Endothelial cell of umbilical vein (primary cell): ENCODE results near the gene HOXA11. TPM values are rescaled to one million over a fixed set of nuclear protein-coding genes. Genes with fewer than 3 reads are reported as not detected.
A peak's percentile ranks its signal among the peaks of the same experiment; 100 is the strongest.

Source experiments
- BruUV-seq: library from RNA; stranded (reverse); fragments of 400-500 nt; replicated peaks from 2 replicates; lab custom pipeline; 2021; lab: Mats Ljungman, UMichigan
- CTCF ChIA-PET: fragments of 300-600, 350-600 bp; sonication (Branson Sonifier 250); formaldehyde crosslinking; loops from one replicate; lab custom pipeline; 2021; ENCODE audit warnings: antibody characterized with exemption, inconsistent platforms; lab: Charles Lee
- POLR2A ChIA-PET: fragments of 300-600, 350-600 bp; sonication (Branson Sonifier 250); formaldehyde crosslinking; loops from one replicate; lab custom pipeline; 2021; ENCODE audit warnings: antibody characterized with exemption, inconsistent platforms; lab: Charles Lee
- DNase-seq: peaks from one replicate; pipeline ENCODE4 v3.0.0-alpha.2; 2011; ENCODE audit warnings: low read depth, low spot score
- FAIRE-seq: peaks from 2 replicates; lab custom pipeline; 2011; peaks lifted over from hg19 to GRCh38; lab: Jason Lieb, UNC
- H2AFZ ChIP-seq: 2 replicates; pipeline ENCODE4 v1.6.0; 2012; ENCODE audit warnings: low read depth, low read length, control low read depth, inconsistent platforms
- H3K27ac ChIP-seq: 2 replicates; pipeline ENCODE4 v1.5.1; 2011; ENCODE audit warnings: low read depth, mild to moderate bottlenecking, control low read depth, low read length, moderate library complexity; ENCODE audit not compliant: insufficient read depth
- H3K27me3 ChIP-seq, 2 experiments: 2 replicates each; pipeline versions ENCODE4 v1.6.0 to v1.6.1; 2011; ENCODE audit warnings: low read length in 2 of 2, mixed read lengths in 1 of 2; ENCODE audit not compliant: control insufficient read depth in 2 of 2, insufficient read depth in 2 of 2
- H3K36me3 ChIP-seq, 2 experiments: 2 replicates in 1 of 2; 3 replicates in 1 of 2; pipeline ENCODE4 v1.5.1; 2011; ENCODE audit warnings: low read length in 2 of 2, mild to moderate bottlenecking in 1 of 2, moderate library complexity in 1 of 2; ENCODE audit not compliant: control insufficient read depth in 2 of 2, insufficient read depth in 2 of 2; ENCODE audit errors: extremely low read depth in 1 of 2
- H3K4me1 ChIP-seq: 3 replicates; pipeline ENCODE4 v1.5.1; 2011; ENCODE audit warnings: mild to moderate bottlenecking, low read length; ENCODE audit not compliant: control insufficient read depth, insufficient read depth; ENCODE audit errors: extremely low read depth
- H3K4me2 ChIP-seq: 2 replicates; pipeline ENCODE4 v1.6.1; 2011; ENCODE audit warnings: low read length, control low read depth, mixed read lengths; ENCODE audit not compliant: insufficient read depth
- H3K4me3 ChIP-seq, 3 experiments: fragments of 200-600 bp in 1 of 3; sonication (generic), shearing (Covaris generic) in 1 of 3; replicated peaks in 1 of 3; 2 replicates each; pipeline ENCODE4 v1.5.1; 2011 to 2016; ENCODE audit warnings: control low read depth in 3 of 3, low read length in 3 of 3, mild to moderate bottlenecking in 2 of 3, inconsistent platforms in 1 of 3, low read depth in 1 of 3, moderate library complexity in 1 of 3; ENCODE audit not compliant: insufficient read depth in 1 of 3
- H3K79me2 ChIP-seq: 2 replicates; pipeline ENCODE4 v1.6.0; 2012; ENCODE audit warnings: low read length, inconsistent platforms; ENCODE audit not compliant: control insufficient read depth, insufficient read depth
- H3K9ac ChIP-seq: replicated peaks from 2 replicates; pipeline ENCODE3; 2011; ENCODE audit warnings: low read length, control low read depth; ENCODE audit not compliant: insufficient read depth; ENCODE audit errors: extremely low read depth
- H3K9me1 ChIP-seq: replicated peaks from 3 replicates; pipeline ENCODE4 v1.6.0; 2011; ENCODE audit warnings: mild to moderate bottlenecking, low read length; ENCODE audit not compliant: control insufficient read depth, insufficient read depth; ENCODE audit errors: extremely low read depth
- H3K9me3 ChIP-seq: replicated peaks from 2 replicates; pipeline ENCODE4 v1.5.1; 2012; ENCODE audit warnings: low read length, inconsistent platforms; ENCODE audit not compliant: control insufficient read depth, insufficient read depth
- H4K20me1 ChIP-seq: replicated peaks from 2 replicates; pipeline ENCODE3; 2011; ENCODE audit warnings: mild to moderate bottlenecking, low read length; ENCODE audit not compliant: control insufficient read depth, insufficient read depth; ENCODE audit errors: extremely low read depth
- FOS ChIP-seq: IDR thresholded peaks from 2 replicates; pipeline ENCODE4 v1.6.1; 2011; ENCODE audit warnings: mild to moderate bottlenecking, low read length, moderate library complexity, borderline replicate concordance; ENCODE audit not compliant: insufficient read depth
- GATA2 ChIP-seq: IDR thresholded peaks from 2 replicates; pipeline ENCODE4 v1.7.0; 2011; ENCODE audit warnings: low read depth, mild to moderate bottlenecking, moderate library complexity, mixed read lengths, low read length; ENCODE audit not compliant: insufficient read length, insufficient read depth
- JUN ChIP-seq: IDR thresholded peaks from 2 replicates; pipeline ENCODE4 v1.6.1; 2011; ENCODE audit warnings: borderline replicate concordance, low read depth; ENCODE audit not compliant: insufficient read length, insufficient read depth
- MYC ChIP-seq: IDR thresholded peaks from one replicate; pipeline ENCODE4 v1.6.1; 2011; ENCODE audit warnings: mild to moderate bottlenecking, low read depth, low read length
- POLR2A ChIP-seq: IDR thresholded peaks from 2 replicates; pipeline ENCODE4 v1.6.1; 2012; ENCODE audit warnings: low read depth, mild to moderate bottlenecking, control low read depth, low read length
- POLR2AphosphoS5 ChIP-seq: IDR thresholded peaks from 2 replicates; pipeline ENCODE4 v1.6.1; 2012; ENCODE audit warnings: low read depth, mild to moderate bottlenecking, control low read depth, low read length, moderate library complexity; ENCODE audit not compliant: insufficient read depth
- dilution Hi-C: fragments of 300-500 bp; cut with MboI; formaldehyde crosslinking; loops from one replicate; pipeline ENCODE4 v1.15.0; 2019; ENCODE audit warnings: low sequenced_read_pairs; ENCODE audit not compliant: extremely low pct_ligation_motif_present
- intact Hi-C: fragments of 100-400 bp; cut with micrococcal nuclease; formaldehyde crosslinking; loops from one replicate; pipeline ENCODE4 v1.10.0; 2022
- polyA plus RNA-seq, 4 experiments: library from polyadenylated mRNA; depleted of rRNA in 3 of 4; stranded (reverse) in 3 of 4; unstranded in 1 of 4; fragments of >200 nt; gene quantifications; 2 replicates each; pipeline versions ENCODE4 v1.2.1 to v1.2.3, GENCODE V29; 2011 to 2012; ENCODE audit warnings: missing spikeins in 1 of 4
- total RNA-seq: library from RNA; stranded (reverse); gene quantifications from 2 replicates; pipeline ENCODE4 v1.2.3, GENCODE V29; 2021
- TF ChIP-seq, protein P1 (sequence below), 2 donors: IDR thresholded peaks; 1 replicate in 1 of 2; 2 replicates in 1 of 2; pipeline ENCODE4 v1.5.1; 2011; ENCODE audit warnings: low read length in 2 of 2, mild to moderate bottlenecking in 2 of 2, moderate library complexity in 2 of 2, control low read depth in 1 of 2, inconsistent platforms in 1 of 2, low read depth in 1 of 2; ENCODE audit not compliant: insufficient read depth in 1 of 2; ENCODE audit errors: extremely low read depth in 1 of 2

The HOXA11 gene
- total and polyA plus RNA-seq, 2 donors (not counting 3 experiments of a cell fraction or from before 2014, with no cell fraction given) = 10.4 to 16.7 TPM

DNA sequence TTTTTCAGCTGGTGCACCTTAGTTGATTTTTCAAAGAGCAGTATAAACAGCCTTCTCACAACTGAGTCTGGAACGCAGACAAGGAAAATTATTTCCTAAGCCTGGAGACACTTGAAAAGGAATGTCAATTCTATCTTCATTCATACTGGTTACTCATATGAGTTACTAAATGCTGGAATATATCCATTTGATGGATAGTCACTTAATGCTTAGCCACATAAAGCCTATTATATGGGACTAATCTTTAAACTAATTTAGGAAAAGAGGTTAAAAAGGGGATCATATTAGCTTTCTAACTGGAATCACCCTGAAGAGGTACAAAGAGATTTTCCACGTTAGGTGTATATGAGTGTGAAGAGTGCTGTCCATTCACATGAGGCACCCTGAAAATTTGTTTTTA, 52.8 kb downstream of the HOXA11 start:
- Histone ChIP-seq H3K36me3 (peaks cover 0 to 11% of the 10 kb centered on the region in 2 experiments), H3K4me2 (no peak overlapping the region), H3K79me2 (peaks cover 74% of the 10 kb centered on the region), H3K4me1 (peaks cover 70% of the 10 kb centered on the region), H3K4me3 (no peak overlapping the region), H3K27me3 (no peaks in the 10 kb centered on the region), H3K9ac (no peak overlapping the region), H3K9me1 (no peaks in the 10 kb centered on the region), H3K27ac (no peak overlapping the region), H3K9me3 (no peaks in the 10 kb centered on the region), H2AFZ (no peak overlapping the region), H4K20me1 (no peaks in the 10 kb centered on the region)
- ChIA-PET POLR2A (interaction anchor here (0.7 to 1.3 kb wide), 2 partner anchors 268 to 443 kb away, joined by 3 to 4 read pairs; partner anchors contain the start of gene SKAP2), CTCF (interaction anchor here (1.6 to 2.7 kb wide), 11 partner anchors 9 to 450 kb away, joined by 3 to 16 read pairs (median 8); no protein-coding TSS in a partner anchor)
- FAIRE-seq (no peak), DNase-seq (peak; percentile 5)
- TF ChIP-seq, protein P1, sequence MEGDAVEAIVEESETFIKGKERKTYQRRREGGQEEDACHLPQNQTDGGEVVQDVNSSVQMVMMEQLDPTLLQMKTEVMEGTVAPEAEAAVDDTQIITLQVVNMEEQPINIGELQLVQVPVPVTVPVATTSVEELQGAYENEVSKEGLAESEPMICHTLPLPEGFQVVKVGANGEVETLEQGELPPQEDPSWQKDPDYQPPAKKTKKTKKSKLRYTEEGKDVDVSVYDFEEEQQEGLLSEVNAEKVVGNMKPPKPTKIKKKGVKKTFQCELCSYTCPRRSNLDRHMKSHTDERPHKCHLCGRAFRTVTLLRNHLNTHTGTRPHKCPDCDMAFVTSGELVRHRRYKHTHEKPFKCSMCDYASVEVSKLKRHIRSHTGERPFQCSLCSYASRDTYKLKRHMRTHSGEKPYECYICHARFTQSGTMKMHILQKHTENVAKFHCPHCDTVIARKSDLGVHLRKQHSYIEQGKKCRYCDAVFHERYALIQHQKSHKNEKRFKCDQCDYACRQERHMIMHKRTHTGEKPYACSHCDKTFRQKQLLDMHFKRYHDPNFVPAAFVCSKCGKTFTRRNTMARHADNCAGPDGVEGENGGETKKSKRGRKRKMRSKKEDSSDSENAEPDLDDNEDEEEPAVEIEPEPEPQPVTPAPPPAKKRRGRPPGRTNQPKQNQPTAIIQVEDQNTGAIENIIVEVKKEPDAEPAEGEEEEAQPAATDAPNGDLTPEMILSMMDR (IDR thresholded peaks at IDR 0.05; ENCODE audit: extremely low read depth in 1 of 2, insufficient read depth in 1 of 2, low read depth in 1 of 2, low read length in 2 of 2) = no peak
- no peak for TF ChIP-seq MYC
- TF ChIP-seq FOS = no peak
- TF ChIP-seq JUN = no peak
- TF ChIP-seq POLR2AphosphoS5 = no peak
- TF ChIP-seq GATA2 = no peak
- no peak for TF ChIP-seq POLR2A
- intact Hi-C loops = no loop called here
- dilution Hi-C loops = no loop called here
- no TSS peak for BruUV-seq
